Effector memory CD8-positive, alpha-beta T cell (primary cell): ENCODE measurements around the gene POM121C.
A peak's percentile ranks its signal among the peaks of the same experiment; 100 is the strongest.
"Not testable (repeated sequence)": the region's sequence is repeated elsewhere in the genome, so short reads cannot be mapped to it uniquely, and the experiment has no call there.

ENCODE experiments used
- ATAC-seq: fragments of 150-1000 bp; cut with Tn5 transposase; replicated peaks from 2 replicates; pipeline ENCODE4 v1.10.0; 2021; ENCODE audit warnings: mild to moderate bottlenecking, moderate library complexity
- DNase-seq, 3 experiments: peaks; one replicate each; pipeline ENCODE4 v3.0.0; 2021
- H3K27ac Mint-ChIP-seq, 2 donors: one replicate each; pipeline ENCODE4 v1.8.0; 2022; ENCODE audit warnings: mild to moderate bottlenecking in 2 of 2, mixed read lengths in 2 of 2, moderate library complexity in 2 of 2
- H3K27me3 Mint-ChIP-seq, 2 donors: one replicate each; pipeline ENCODE4 v1.8.0; 2022; ENCODE audit warnings: mixed read lengths in 2 of 2
- H3K36me3 Mint-ChIP-seq: one replicate; pipeline ENCODE4 v1.8.0; 2022; ENCODE audit warnings: mild to moderate bottlenecking, moderate library complexity, mixed read lengths; ENCODE audit not compliant: insufficient read depth
- H3K4me1 Mint-ChIP-seq, 2 donors: one replicate each; pipeline ENCODE4 v1.8.0; 2022; ENCODE audit warnings: low read depth in 2 of 2, mixed read lengths in 2 of 2
- H3K4me3 Mint-ChIP-seq, 2 donors: one replicate each; pipeline ENCODE4 v1.8.0; 2022; ENCODE audit warnings: mild to moderate bottlenecking in 2 of 2, mixed read lengths in 2 of 2, moderate library complexity in 2 of 2
- H3K9me3 Mint-ChIP-seq, 2 donors: one replicate each; pipeline ENCODE4 v1.8.0; 2022; ENCODE audit warnings: mixed read lengths in 2 of 2
- total RNA-seq, 9 experiments: gene quantifications; one replicate each; lab custom pipeline; 2026; lab: John Stamatoyannopoulos, UW

POM121C gene
- 24.3 to 68.3 (median 32.0) reads per million in 9 experiments for total RNA-seq

DNA sequence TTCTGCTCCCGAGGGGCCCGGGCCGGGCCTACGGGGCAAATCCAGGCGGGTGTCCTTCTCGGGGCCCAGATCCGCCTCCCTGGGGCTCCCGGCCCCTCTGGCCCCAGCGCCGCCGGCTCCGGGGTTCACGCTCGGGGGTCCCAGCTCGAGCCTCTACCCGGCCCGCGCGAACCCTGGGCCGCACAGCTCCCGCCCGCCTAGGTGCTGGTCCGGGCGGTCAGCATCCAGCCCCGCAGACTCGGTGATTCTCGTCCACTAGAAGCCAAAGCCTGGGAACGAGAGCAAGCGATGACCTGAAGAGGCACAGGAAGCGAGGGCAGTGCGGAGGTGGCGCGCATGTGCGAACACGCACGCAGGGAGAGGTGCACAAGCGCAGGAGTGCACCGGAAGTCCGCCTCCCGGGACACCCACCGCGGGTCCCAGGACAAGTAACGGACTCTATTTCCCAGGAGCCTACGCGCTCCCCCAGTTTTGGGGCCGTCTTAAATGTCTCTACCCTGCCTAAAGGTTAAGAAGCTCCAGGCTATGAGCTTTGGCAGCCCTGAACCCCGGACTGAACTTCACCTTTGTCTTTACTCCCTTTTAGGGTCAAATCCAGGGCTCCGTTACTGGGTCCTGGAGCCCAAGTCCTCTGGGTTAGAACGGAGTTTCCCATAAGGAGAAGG lies at the start of gene POM121C:
Gene POM121C, minus strand, starts transcription at position 321 of the 665 bp plus-strand sequence. CDS start 44,803 bp downstream, outside the sequence.
- Mint-ChIP-seq H3K27ac (peak within 1 kb of the TSS; percentile 83 to 90), H3K4me3 (peak within 1 kb of the TSS; percentile 85 to 87), H3K4me1 (peaks cover 5 to 16% of the 10 kb centered on the region in 2 donors)
- not testable (repeated sequence) for H3K36me3 Mint-ChIP-seq, H3K27me3 Mint-ChIP-seq, H3K9me3 Mint-ChIP-seq
- peak; percentile 97 for ATAC-seq
- peak; percentile 65 to 69 (median 66) for DNase-seq

DNA sequence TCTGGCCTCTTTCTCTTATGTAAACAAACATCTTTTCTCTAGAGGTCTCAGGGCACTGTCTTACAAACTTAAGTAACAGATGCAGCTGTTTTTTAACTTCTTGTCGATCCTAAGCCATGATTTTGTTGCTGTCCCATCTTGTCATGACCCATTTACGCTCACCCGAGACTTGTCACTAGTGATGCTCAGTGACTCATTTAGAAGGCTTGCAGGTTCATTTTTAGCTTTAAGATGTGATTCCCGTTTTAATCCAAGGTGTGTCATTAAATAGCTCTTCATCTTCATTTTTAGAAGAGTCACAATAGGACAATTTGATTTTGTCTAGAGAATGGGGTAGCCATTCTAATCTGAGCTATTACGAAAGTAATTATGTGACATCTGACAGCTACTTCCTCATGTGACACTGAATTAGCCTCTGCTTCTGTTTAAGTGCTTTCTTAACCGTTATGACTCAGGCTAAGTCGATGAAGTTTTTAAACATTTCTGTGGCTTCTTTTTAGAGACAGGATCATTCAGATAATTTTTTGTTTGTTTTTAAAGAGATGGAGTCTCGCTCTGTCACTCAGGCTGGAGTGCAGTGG lies 48.7 kb upstream of the POM121C start:
- peak overlapping the region in 1 of 2 donors; percentile 46 for H3K27ac Mint-ChIP-seq
- H3K4me1 Mint-ChIP-seq, result no peaks in the 10 kb centered on the region
- no peaks in the 10 kb centered on the region for H3K9me3 Mint-ChIP-seq
- no peak for DNase-seq
- peaks cover 9% of the 10 kb centered on the region for H3K36me3 Mint-ChIP-seq
- no peak overlapping the region for H3K4me3 Mint-ChIP-seq
- no peak for ATAC-seq
- H3K27me3 Mint-ChIP-seq, result no peaks in the 10 kb centered on the region

DNA sequence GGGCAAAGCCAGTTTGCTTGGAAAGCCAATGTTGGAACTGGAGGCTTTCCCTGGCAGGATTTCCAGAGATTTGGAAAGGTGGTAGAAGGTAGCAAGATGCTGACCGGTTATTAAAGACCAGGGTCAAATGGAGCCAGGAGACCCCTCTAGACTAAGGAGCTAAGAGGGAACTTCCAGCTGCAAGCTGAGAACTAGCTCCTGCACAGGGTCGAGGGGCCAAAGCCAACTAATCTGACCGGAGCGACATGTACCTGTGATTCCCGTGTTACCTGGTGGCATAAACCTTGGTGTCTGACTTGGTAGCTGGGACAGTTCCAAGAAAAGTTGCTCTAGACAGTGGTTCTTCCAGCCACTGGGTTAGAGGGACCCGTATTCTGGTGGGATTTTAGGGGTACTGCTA lies 47.8 kb upstream of the POM121C start:
- H3K36me3 Mint-ChIP-seq, result peaks cover 9% of the 10 kb centered on the region
- H3K4me1 Mint-ChIP-seq, result no peaks in the 10 kb centered on the region
- DNase-seq (no peak), ATAC-seq (no peak)
- no peaks in the 10 kb centered on the region for H3K9me3 Mint-ChIP-seq
- H3K27ac Mint-ChIP-seq, result peak overlapping the region in 1 of 2 donors; percentile 46
- no peak overlapping the region for H3K4me3 Mint-ChIP-seq
- H3K27me3 Mint-ChIP-seq, result no peaks in the 10 kb centered on the region

DNA sequence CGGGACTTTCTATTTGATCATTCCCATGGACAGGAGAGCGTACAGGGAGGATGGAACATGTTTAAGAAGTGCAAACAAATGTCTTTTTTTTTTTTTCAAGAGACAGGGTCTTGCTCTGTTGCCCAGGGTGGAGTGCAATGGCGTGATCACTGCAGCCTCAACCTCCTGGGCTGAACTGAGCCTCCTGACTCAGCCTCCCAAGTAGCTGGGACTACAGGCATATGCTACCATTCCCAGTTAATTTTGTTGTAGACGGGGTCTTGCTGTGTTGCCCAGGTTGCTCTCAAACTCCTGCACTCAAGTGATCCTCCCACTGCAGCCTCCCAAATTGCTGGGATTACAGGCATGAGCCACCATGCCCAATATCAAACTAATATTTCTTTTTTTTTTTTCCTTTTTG lies 46.5 kb upstream of the POM121C start:
- no peak overlapping the region for H3K27ac Mint-ChIP-seq
- no peak for ATAC-seq

DNA sequence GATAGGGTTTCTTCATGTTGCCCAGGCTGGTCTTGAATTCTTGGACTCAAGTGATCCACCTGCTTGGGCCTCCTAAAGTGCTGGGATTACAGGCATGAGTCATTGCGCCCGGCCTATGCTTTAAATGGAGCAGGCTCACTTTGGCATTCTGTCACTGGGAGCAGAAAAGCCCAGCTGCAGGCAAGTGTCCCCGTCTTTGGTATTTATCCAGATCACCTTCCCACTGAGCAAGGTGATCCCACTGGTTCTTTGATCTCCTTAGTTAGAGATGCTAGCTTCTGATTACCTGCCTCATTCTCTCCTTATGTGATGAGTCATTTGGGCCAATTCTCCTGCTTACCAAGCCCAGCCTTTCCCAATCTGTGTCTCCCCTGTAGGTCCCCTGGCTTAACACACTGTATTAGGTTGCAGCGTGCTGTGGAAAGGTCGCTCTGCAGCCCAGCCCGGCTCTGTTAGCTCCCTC lies 45.3 kb upstream of the POM121C start:
- Mint-ChIP-seq H3K4me1 (peaks cover 15 to 16% of the 10 kb centered on the region in 2 donors), H3K36me3 (peaks cover 13% of the 10 kb centered on the region), H3K4me3 (no peak overlapping the region), H3K27me3 (no peaks in the 10 kb centered on the region), H3K27ac (no peak overlapping the region), H3K9me3 (no peaks in the 10 kb centered on the region)
- ATAC-seq (no peak), DNase-seq (no peak)

More for the DNA sequence above, 46.5 kb upstream of the POM121C start:
- no peak for DNase-seq
- H3K36me3 Mint-ChIP-seq, result peaks cover 9% of the 10 kb centered on the region
- no peaks in the 10 kb centered on the region for H3K9me3 Mint-ChIP-seq
- H3K27me3 Mint-ChIP-seq, result no peaks in the 10 kb centered on the region
- H3K4me3 Mint-ChIP-seq, result no peak overlapping the region
- H3K4me1 Mint-ChIP-seq, result peaks cover 5 to 6% of the 10 kb centered on the region in 2 donors

DNA sequence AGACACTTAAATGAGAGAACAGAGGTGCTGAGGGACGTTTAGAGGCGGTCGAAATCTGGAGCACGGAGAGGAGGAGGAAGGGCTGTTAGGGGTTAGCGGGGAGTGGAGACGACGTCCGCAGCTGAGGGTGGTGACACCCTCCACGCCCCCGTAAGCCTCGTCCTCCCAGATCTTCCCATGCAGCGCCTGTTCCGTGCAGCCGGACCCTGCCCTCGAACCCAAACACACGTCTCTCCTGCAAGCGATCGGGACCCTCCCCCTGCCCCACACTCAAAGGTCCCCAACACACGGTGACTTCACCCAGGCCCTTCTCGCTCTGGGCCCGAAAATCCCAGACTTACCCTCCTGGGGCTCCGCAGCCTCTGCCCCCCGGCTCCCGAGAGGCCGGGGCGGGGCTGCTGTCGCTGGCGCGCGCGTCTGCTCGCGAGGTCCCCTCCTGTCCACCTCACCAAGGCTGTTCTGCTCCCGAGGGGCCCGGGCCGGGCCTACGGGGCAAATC lies 41.2 kb upstream of the POM121C start:
- Mint-ChIP-seq H3K27ac (peak overlapping the region; percentile 94 to 97), H3K4me3 (peak overlapping the region; percentile 92), H3K36me3 (peaks cover 34% of the 10 kb centered on the region), H3K4me1 (peaks cover 27 to 42% of the 10 kb centered on the region in 2 donors)
- not testable (repeated sequence) for ATAC-seq, H3K9me3 Mint-ChIP-seq, H3K27me3 Mint-ChIP-seq
- DNase-seq, result peak in 1 of 3 experiments; percentile 10

DNA sequence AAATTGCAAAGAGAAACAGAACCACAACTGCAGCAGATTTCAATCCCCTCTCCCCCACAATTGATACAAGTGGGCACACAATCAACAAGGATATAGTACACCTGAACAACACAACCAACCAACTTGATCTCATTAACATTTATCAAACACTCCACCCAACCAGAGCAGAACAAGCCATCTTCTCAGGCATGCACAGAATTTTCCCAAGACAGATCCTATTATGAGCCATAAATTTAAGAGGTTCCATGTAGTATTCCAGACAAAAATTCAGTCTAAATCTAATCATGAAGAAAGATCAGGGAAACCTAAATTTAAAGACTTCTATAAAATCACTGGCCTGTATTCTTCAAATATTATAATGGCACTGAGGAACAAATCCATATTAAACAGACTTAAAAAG lies 35.6 kb upstream of the POM121C start:
- H3K4me3 Mint-ChIP-seq, DNase-seq, H3K27ac Mint-ChIP-seq, H3K9me3 Mint-ChIP-seq, ATAC-seq, H3K27me3 Mint-ChIP-seq: not testable (repeated sequence)
- Mint-ChIP-seq H3K36me3 (peaks cover 54% of the 10 kb centered on the region), H3K4me1 (peaks cover 21 to 60% of the 10 kb centered on the region in 2 donors)

DNA sequence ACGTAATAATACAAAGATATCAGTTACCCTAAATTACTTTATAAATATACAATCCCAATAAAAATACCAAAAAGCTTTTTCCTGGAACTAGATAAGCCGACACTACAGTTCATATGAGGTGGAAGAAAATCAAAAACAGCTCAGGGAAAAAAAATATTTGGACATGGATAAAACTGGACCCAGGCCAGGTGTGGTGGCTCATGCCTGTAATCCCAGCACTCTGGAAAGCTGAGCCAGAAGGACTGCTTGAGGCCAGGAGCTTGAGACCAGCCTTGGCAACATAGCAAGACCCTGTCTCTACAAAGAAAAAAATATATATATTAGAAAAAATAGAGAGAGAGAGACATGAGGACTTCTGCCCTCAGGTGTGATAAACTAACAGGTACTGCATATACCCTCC lies 32.7 kb upstream of the POM121C start:
- peaks cover 52% of the 10 kb centered on the region for H3K36me3 Mint-ChIP-seq
- H3K27me3 Mint-ChIP-seq, DNase-seq, H3K4me3 Mint-ChIP-seq, ATAC-seq, H3K9me3 Mint-ChIP-seq, H3K27ac Mint-ChIP-seq: not testable (repeated sequence)
- H3K4me1 Mint-ChIP-seq, result peaks cover 9 to 41% of the 10 kb centered on the region in 2 donors

DNA sequence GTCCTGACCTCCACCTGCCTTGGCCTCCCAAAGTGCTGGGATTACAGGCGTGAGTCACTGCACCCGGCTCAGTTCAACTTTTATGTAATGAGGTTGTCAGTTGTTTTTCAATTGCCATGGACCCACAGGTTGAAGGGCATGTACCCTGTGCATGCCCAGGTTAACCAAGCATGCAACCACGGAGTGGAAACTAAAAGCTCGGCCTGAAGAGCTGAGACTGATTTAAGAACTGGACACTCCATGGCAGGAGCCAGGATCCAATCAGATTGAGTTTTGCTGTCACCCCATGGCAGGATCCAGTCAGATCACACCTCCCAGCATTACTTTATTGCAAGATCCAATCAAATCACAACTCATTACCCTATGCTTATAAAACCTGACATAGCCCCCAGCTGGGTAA lies 22.9 kb upstream of the POM121C start:
- H3K9me3 Mint-ChIP-seq, DNase-seq, H3K4me1 Mint-ChIP-seq, ATAC-seq, H3K4me3 Mint-ChIP-seq, H3K27ac Mint-ChIP-seq, H3K27me3 Mint-ChIP-seq: not testable (repeated sequence)
- H3K36me3 Mint-ChIP-seq, result peaks cover 33% of the 10 kb centered on the region

DNA sequence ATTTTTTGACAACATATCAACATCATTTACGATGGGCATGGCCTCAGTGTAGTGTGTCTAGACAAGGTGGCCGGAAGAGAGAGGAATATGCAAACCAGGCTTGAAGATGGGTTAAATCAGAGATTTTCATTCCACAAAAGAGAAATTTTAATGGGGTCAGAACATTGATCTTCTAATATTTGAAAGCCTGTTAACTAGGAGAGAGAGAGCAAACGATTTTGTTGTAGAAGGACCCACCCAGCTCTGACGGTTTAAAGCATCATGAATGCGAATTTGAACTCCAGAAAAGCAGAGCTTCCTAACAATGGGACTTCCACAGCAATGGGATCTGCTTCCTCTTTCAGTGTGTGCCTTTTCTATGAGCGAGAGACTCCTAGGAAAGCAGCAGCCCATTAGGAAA lies 5.9 kb upstream of the POM121C start, which contains the start of gene SPDYE5:
Gene SPDYE5, plus strand, starts transcription at position 301 of the 400 bp plus-strand sequence. CDS start 1,728 bp downstream, outside the sequence.
- not testable (repeated sequence) for H3K9me3 Mint-ChIP-seq, ATAC-seq, H3K27me3 Mint-ChIP-seq, H3K4me3 Mint-ChIP-seq, H3K27ac Mint-ChIP-seq, H3K4me1 Mint-ChIP-seq, DNase-seq
- peaks cover 10% of the 10 kb centered on the region for H3K36me3 Mint-ChIP-seq

DNA sequence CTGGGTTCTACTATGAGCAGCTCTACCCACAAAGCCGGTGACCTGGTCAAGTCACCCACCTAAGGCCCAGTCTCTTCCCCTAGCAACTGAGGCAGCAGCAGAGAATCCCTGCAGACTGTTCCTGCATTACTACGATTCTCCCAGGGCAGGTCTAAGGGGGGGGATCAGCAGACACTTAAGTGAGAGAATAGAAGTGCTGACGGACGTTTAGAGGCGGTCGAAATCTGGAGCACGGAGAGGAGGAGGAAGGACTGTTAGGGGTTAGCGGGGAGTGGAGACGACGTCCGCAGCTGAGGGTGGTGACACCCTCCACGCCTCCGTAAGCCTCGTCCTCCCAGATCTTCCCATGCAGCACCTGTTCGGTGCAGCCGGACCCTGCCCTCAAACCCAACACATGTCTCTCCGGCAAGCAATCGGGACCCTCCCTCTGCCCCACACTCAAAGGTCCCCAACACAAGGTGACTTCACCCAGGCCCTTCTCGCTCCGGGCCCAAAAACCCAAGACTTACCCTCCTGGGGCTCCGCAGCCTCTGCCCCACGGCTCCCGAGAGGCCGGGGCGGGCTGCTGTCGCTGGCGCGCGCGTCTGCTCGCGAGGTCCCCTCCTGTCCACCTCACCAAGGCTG lies 632 bp downstream of the POM121C start:
- DNase-seq, H3K36me3 Mint-ChIP-seq, H3K27me3 Mint-ChIP-seq, H3K9me3 Mint-ChIP-seq: not testable (repeated sequence)
- peaks cover 5 to 16% of the 10 kb centered on the region in 2 donors for H3K4me1 Mint-ChIP-seq
- peak overlapping the region; percentile 85 to 87 for H3K4me3 Mint-ChIP-seq
- peak; percentile 21 for ATAC-seq
- H3K27ac Mint-ChIP-seq, result peak overlapping the region; percentile 83 to 90

DNA sequence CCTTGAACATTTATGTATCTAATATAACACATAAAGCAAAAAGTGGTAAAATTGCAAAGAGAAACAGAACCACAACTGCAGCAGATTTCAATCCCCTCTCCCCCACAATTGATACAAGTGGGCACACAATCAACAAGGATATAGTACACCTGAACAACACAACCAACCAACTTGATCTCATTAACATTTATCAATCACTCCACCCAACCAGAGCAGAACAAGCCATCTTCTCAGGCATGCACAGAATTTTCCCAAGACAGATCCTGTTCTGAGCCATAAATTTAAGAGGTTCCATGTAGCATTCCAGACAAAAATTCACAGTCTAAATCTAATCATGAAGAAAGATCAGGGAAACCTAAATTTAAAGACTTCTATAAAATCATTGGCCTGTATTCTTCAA lies 5.8 kb downstream of the POM121C start:
- not testable (repeated sequence) for H3K27me3 Mint-ChIP-seq, H3K4me1 Mint-ChIP-seq, DNase-seq, H3K4me3 Mint-ChIP-seq, H3K9me3 Mint-ChIP-seq, H3K27ac Mint-ChIP-seq, ATAC-seq, H3K36me3 Mint-ChIP-seq

DNA sequence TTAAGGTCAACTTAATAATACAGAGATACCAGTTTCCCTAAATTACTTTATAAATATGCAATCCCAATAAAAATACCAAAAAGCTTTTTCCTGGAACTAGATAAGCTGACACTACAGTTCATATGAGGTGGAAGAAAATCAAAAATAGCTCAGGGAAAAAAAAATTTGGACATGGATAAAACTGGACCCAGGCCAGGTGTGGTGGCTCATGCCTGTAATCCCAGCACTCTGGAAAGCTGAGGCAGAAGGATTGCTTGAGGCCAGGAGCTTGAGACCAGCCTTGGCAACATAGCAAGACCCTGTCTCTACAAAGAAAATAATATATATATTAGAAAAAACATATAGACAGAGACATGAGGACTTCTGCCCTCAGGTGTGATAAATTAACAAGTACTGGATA lies 8.6 kb downstream of the POM121C start:
- not testable (repeated sequence) for H3K27ac Mint-ChIP-seq, H3K4me1 Mint-ChIP-seq
- peaks cover 27% of the 10 kb centered on the region for H3K36me3 Mint-ChIP-seq

More for the DNA sequence above, 8.6 kb downstream of the POM121C start:
- not testable (repeated sequence) for H3K4me3 Mint-ChIP-seq, ATAC-seq, DNase-seq, H3K9me3 Mint-ChIP-seq, H3K27me3 Mint-ChIP-seq
